Spleen (tissue), 11 donors: ENCODE measurements around the gene PTPRN2. TPM values are rescaled to one million over a fixed set of nuclear protein-coding genes. Genes with fewer than 3 reads are reported as not detected.

Experiments used
- DNase-seq: peaks from one replicate; pipeline ENCODE4 v3.0.0-alpha.2; 2020
- H3K27ac ChIP-seq, 8 donors: fragments of 200-600 bp; sonication (generic) in 7 of 8; 1 replicate in 4 of 8; 2 replicates in 4 of 8; pipeline versions ENCODE4 v1.5.0 to v1.8.0; 2016 to 2021; ENCODE audit warnings: inconsistent platforms in 4 of 8, mild to moderate bottlenecking in 4 of 8, moderate library complexity in 1 of 8
- H3K27me3 ChIP-seq, 7 donors: fragments of 200-600 bp; sonication (generic) in 6 of 7; replicated peaks in 1 of 7; 1 replicate in 4 of 7; 2 replicates in 3 of 7; pipeline versions ENCODE4 v1.5.0 to v1.8.0; 2016 to 2021; ENCODE audit warnings: inconsistent platforms in 3 of 7, mild to moderate bottlenecking in 1 of 7
- H3K36me3 ChIP-seq, 6 donors: fragments of 200-600 bp; sonication (generic) in 5 of 6; 1 replicate in 4 of 6; 2 replicates in 2 of 6; pipeline versions ENCODE4 v1.5.0 to v1.8.0; 2016 to 2021; ENCODE audit warnings: inconsistent platforms in 2 of 6
- H3K4me1 ChIP-seq, 6 donors: fragments of 200-600 bp; sonication (generic) in 5 of 6; 1 replicate in 3 of 6; 2 replicates in 3 of 6; pipeline versions ENCODE4 v1.5.0 to v1.8.0; 2016 to 2021; ENCODE audit warnings: inconsistent platforms in 3 of 6
- H3K4me3 ChIP-seq, 8 donors: fragments of 200-600 bp; sonication (generic) in 7 of 8; 1 replicate in 4 of 8; 2 replicates in 4 of 8; pipeline versions ENCODE4 v1.5.0 to v1.8.0; 2016 to 2021; ENCODE audit warnings: inconsistent platforms in 4 of 8, mild to moderate bottlenecking in 4 of 8, moderate library complexity in 2 of 8
- H3K9me3 ChIP-seq, 8 donors: fragments of 200-600 bp; sonication (generic) in 7 of 8; 1 replicate in 4 of 8; 2 replicates in 4 of 8; pipeline versions ENCODE4 v1.5.0 to v1.8.0; 2016 to 2021; ENCODE audit warnings: inconsistent platforms in 4 of 8
- CTCF ChIP-seq, 11 experiments: fragments of 200-600 bp in 7 of 11; fragments of 450-650 bp in 4 of 11; sonication (generic) in 4 of 11; IDR thresholded peaks in 8 of 11; conservative IDR thresholded peaks in 3 of 11; 1 replicate in 7 of 11; 2 replicates in 4 of 11; pipeline versions ENCODE4 v1.4.0 to v1.8.0; 2016 to 2021; ENCODE audit warnings: antibody characterized with exemption in 11 of 11, inconsistent platforms in 4 of 11, mild to moderate bottlenecking in 1 of 11
- POLR2A ChIP-seq, 3 donors: fragments of 450-650 bp; IDR thresholded peaks; one replicate each; pipeline ENCODE4 v1.5.1; 2017; ENCODE audit warnings: antibody characterized with exemption in 3 of 3, mild to moderate bottlenecking in 1 of 3
- POLR2AphosphoS5 ChIP-seq, 3 donors: sonication (generic); formaldehyde crosslinking; IDR thresholded peaks; one replicate each; pipeline ENCODE4 v1.5.1; 2017; ENCODE audit warnings: antibody characterized with exemption in 3 of 3
- WGBS, 5 donors: extraction: QIAGEN DNeasy Blood & Tissue Kit in 3 of 5; methylation state at CpG; one replicate each; pipeline versions ENCODE4 v1.1.5 to v1.1.7; 2013 to 2018; 5-methylcytosine and 5-hydroxymethylcytosine counted together
- intact Hi-C: fragments of 100-400 bp; cut with DNase I; formaldehyde crosslinking; loops from one replicate; pipeline ENCODE4 v1.15.0; 2023; ENCODE audit warnings: low total_unique reads
- polyA plus RNA-seq, 3 donors: library from polyadenylated mRNA; stranded (reverse); fragments of 200-250 nt; gene quantifications; one replicate each; pipeline ENCODE4 v1.2.1, GENCODE V29; 2013
- total RNA-seq, 7 donors: library from RNA; depleted of rRNA in 3 of 7; stranded (reverse); fragments of >200 nt in 3 of 7; fragmentation: NEBNext Ultra II Directional in 4 of 7; extraction: Animal tissue kit (Norgen Biotek cat#: 25700) in 4 of 7; gene quantifications; one replicate each; pipeline versions ENCODE4 v1.1.0 to v1.2.1, GENCODE V29; 2016 to 2021
- donor health status: healthy with polysubstance abuse.
- donor health status: DM: no; HTN: no; CAD: no; lungs with moderate emphysema.
- donor health status: DM: no; HTN: no; CAD: no.
- donor health status: Bipolar disorder and iron deficiency.
- donor health status: healthy.
- donor health status: DM: no; HTN: no; CAD: no.
- donor health status: DM: yes; HTN: yes; CAD: no.

The PTPRN2 gene
- total and polyA plus RNA-seq, 10 donors = 7.0 to 22.8 (median 16.8) TPM

GRCh38 chr7:157900556-157900955 lies 687.1 kb downstream of the PTPRN2 start:
- 72 to 84% (median 78%) methylated on average over 4 of the region's 4 CpGs for WGBS, 5 donors
- Histone ChIP-seq H3K4me1 (peaks cover 0 to under 1% (median 0%) of the 10 kb centered on the region in 6 donors), H3K4me3 (no peak overlapping the region), H3K9me3 (peaks cover 0 to 2% (median 0%) of the 10 kb centered on the region in 8 donors), H3K27ac (no peak overlapping the region), H3K27me3 (peaks cover 0 to 13% (median 0%) of the 10 kb centered on the region in 7 donors), H3K36me3 (no peaks in the 10 kb centered on the region)
- intact Hi-C loops = no loop called here
- no peak for DNase-seq
- TF ChIP-seq CTCF (IDR thresholded peaks at IDR 0.05 in 8 of 11, conservative IDR thresholded peaks at IDR 0.05 in 3 of 11) = no peak
- no peak for TF ChIP-seq POLR2AphosphoS5 (IDR thresholded peaks at IDR 0.05)
- no peak for TF ChIP-seq POLR2A (IDR thresholded peaks at IDR 0.05)

- no peak for DNase-seq
- no peaks in the 10 kb centered on the region for H3K4me1 ChIP-seq
- intact Hi-C loops = no loop called here
Measured at GRCh38 chr7:157900011-157900410, 687.6 kb downstream of the PTPRN2 start.

GRCh38 chr7:157898802-157899505 lies 688.7 kb downstream of the PTPRN2 start:
- Histone ChIP-seq H3K27ac (no peak overlapping the region), H3K9me3 (peaks cover 0 to 2% (median 0%) of the 10 kb centered on the region in 8 donors), H3K4me1 (no peaks in the 10 kb centered on the region), H3K36me3 (no peaks in the 10 kb centered on the region), H3K4me3 (no peak overlapping the region), H3K27me3 (peaks cover 0 to 13% (median 0%) of the 10 kb centered on the region in 7 donors)
- intact Hi-C loops = no loop called here
- TF ChIP-seq POLR2A (IDR thresholded peaks at IDR 0.05) = no peak
- TF ChIP-seq CTCF (IDR thresholded peaks at IDR 0.05 in 8 of 11, conservative IDR thresholded peaks at IDR 0.05 in 3 of 11) = no peak
- no peak for TF ChIP-seq POLR2AphosphoS5 (IDR thresholded peaks at IDR 0.05)
- DNase-seq = no peak
- 70 to 80% (median 76%) methylated on average over 17 of the region's 17 CpGs for WGBS, 5 donors

More at GRCh38 chr7:157900011-157900410, 687.6 kb downstream of the PTPRN2 start:
- Histone ChIP-seq H3K27ac (no peak overlapping the region), H3K36me3 (no peaks in the 10 kb centered on the region), H3K27me3 (peaks cover 0 to 13% (median 0%) of the 10 kb centered on the region in 7 donors), H3K4me3 (no peak overlapping the region), H3K9me3 (peaks cover 0 to 2% (median 0%) of the 10 kb centered on the region in 8 donors)
- TF ChIP-seq POLR2AphosphoS5 (IDR thresholded peaks at IDR 0.05) (no peak), CTCF (IDR thresholded peaks at IDR 0.05 in 8 of 11, conservative IDR thresholded peaks at IDR 0.05 in 3 of 11) (no peak), POLR2A (IDR thresholded peaks at IDR 0.05) (no peak)
- 69 to 84% (median 75%) methylated on average over 11 of the region's 11 CpGs for WGBS, 5 donors

- 79 to 83% (median 81%) methylated on average over 11 of the region's 11 CpGs for WGBS, 5 donors
- Histone ChIP-seq H3K4me3 (no peak overlapping the region), H3K9me3 (peaks cover 0 to 2% (median 0%) of the 10 kb centered on the region in 8 donors), H3K36me3 (no peaks in the 10 kb centered on the region), H3K27ac (no peak overlapping the region), H3K4me1 (no peaks in the 10 kb centered on the region), H3K27me3 (peaks cover 0 to 14% (median 0%) of the 10 kb centered on the region in 7 donors)
- TF ChIP-seq CTCF (IDR thresholded peaks at IDR 0.05 in 8 of 11, conservative IDR thresholded peaks at IDR 0.05 in 3 of 11) (no peak), POLR2AphosphoS5 (IDR thresholded peaks at IDR 0.05) (no peak), POLR2A (IDR thresholded peaks at IDR 0.05) (no peak)
- DNase-seq = no peak
- intact Hi-C loops = no loop called here
Measured at GRCh38 chr7:157898261-157898660, 689.4 kb downstream of the PTPRN2 start.
